HG03354 (cell line): ENCODE data around the gene RNF135.
"Not testable (repeated sequence)": the region's sequence is repeated elsewhere in the genome, so short reads cannot be mapped to it uniquely, and the experiment has no call there.

ENCODE experiments used
- ATAC-seq: cut with Tn5 transposase; IDR thresholded peaks from one replicate; pipeline ENCODE4 v1.9.1; 2021; ENCODE audit warnings: mild to moderate bottlenecking; ENCODE audit not compliant: unreplicated experiment, poor library complexity, severe bottlenecking

Gene RNF135

GRCh38 chr17:30997270-30997669 lies 26.4 kb downstream of the RNF135 start:
- no peak for ATAC-seq

- ATAC-seq, result no peak
These were observed 27.0 kb downstream of the RNF135 start for GRCh38 chr17:30997842-30998241.

- no peak for ATAC-seq
These were observed 31.2 kb downstream of the RNF135 start for GRCh38 chr17:31002047-31002446.

- no peak for ATAC-seq
These were observed 32.5 kb downstream of the RNF135 start for GRCh38 chr17:31003225-31003866.

GRCh38 chr17:31004160-31004559 lies 33.3 kb downstream of the RNF135 start:
- ATAC-seq, result no peak

GRCh38 chr17:31007695-31008373 lies 37.0 kb downstream of the RNF135 start:
- no peak for ATAC-seq

GRCh38 chr17:31008374-31009041 lies 37.7 kb downstream of the RNF135 start:
- peak; percentile 45 for ATAC-seq

GRCh38 chr17:31009042-31009702 lies 38.3 kb downstream of the RNF135 start:
- ATAC-seq, result not testable (repeated sequence)

- ATAC-seq, result not testable (repeated sequence)
These were observed 39.2 kb downstream of the RNF135 start for GRCh38 chr17:31010014-31010413.

GRCh38 chr17:31013844-31014243 lies 43.0 kb downstream of the RNF135 start:
- no peak for ATAC-seq

- no peak for ATAC-seq
These were observed 44.8 kb downstream of the RNF135 start for GRCh38 chr17:31015639-31016038.

GRCh38 chr17:31019004-31019403 lies 48.2 kb downstream of the RNF135 start:
- ATAC-seq, result no peak

- not testable (repeated sequence) for ATAC-seq
These were observed 52.3 kb downstream of the RNF135 start for GRCh38 chr17:31023171-31023570.

- ATAC-seq, result no peak
These were observed 61.0 kb downstream of the RNF135 start for GRCh38 chr17:31031841-31032240.

- ATAC-seq, result not testable (repeated sequence)
These were observed 64.8 kb downstream of the RNF135 start for GRCh38 chr17:31035611-31036010.

GRCh38 chr17:31040837-31041236 lies 70.0 kb downstream of the RNF135 start:
- not testable (repeated sequence) for ATAC-seq

GRCh38 chr17:31042378-31042777 lies 71.5 kb downstream of the RNF135 start:
- not testable (repeated sequence) for ATAC-seq

- ATAC-seq, result not testable (repeated sequence)
These were observed 76.1 kb downstream of the RNF135 start for GRCh38 chr17:31046856-31047425.

GRCh38 chr17:31048142-31048541 lies 77.3 kb downstream of the RNF135 start:
- ATAC-seq, result no peak

GRCh38 chr17:31048780-31049179 lies 77.9 kb downstream of the RNF135 start:
- ATAC-seq, result no peak
